Stimulated activated memory B cell treated with anti-CD40 and anti-IgM and Interleukin-4, amounts not matched to agents 10 μg/mL and 1 μg/mL and 100 μg/mL, for 72 hours (primary cell): ENCODE measurements around the gene MECR.
A peak's percentile ranks its signal among the peaks of the same experiment; 100 is the strongest.
"Not testable (repeated sequence)": the region's sequence is repeated elsewhere in the genome, so short reads cannot be mapped to it uniquely, and the experiment has no call there.

Experiments
- ATAC-seq: fragments of 150-1000 bp; cut with Tn5 transposase; 2 replicates; pipeline ENCODE4 v1.10.0; 2021
- H3K27ac Mint-ChIP-seq: one replicate; pipeline ENCODE4 v1.8.0; 2022; ENCODE audit warnings: mild to moderate bottlenecking, mixed read lengths
- H3K27me3 Mint-ChIP-seq: one replicate; pipeline ENCODE4 v1.8.0; 2022; ENCODE audit warnings: mixed read lengths
- H3K36me3 Mint-ChIP-seq: one replicate; pipeline ENCODE4 v1.8.0; 2022; ENCODE audit warnings: mixed read lengths
- H3K4me1 Mint-ChIP-seq: one replicate; pipeline ENCODE4 v1.8.0; 2022; ENCODE audit warnings: mixed read lengths
- H3K4me3 Mint-ChIP-seq: one replicate; pipeline ENCODE4 v1.8.0; 2022; ENCODE audit warnings: mild to moderate bottlenecking, moderate library complexity, mixed read lengths
- H3K9me3 Mint-ChIP-seq: one replicate; pipeline ENCODE4 v1.8.0; 2022; ENCODE audit warnings: mixed read lengths

MECR gene

DNA sequence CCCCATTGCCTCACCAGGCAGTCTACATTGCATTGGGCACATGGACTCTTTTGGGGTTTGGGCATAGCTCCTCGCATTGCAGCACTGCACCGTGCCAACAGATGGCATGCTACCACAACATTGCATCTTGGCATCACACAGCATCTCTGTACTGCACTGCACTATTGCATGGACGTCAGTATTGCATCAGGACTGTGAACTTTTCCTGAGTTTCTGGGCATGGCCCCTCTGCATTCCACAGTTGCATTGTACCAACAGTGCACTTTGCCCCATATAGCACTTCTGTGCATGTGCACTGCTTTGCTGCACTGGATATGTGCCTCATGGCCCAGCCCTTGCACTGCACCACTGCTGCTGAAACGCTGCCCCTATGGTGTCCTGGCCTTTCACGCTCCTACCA lies 15.1 kb upstream of the MECR start:
- Mint-ChIP-seq H3K27me3 (peaks cover 49% of the 10 kb centered on the region), H3K36me3 (no peaks in the 10 kb centered on the region), H3K27ac (no peak overlapping the region), H3K4me3 (no peak overlapping the region), H3K9me3 (no peaks in the 10 kb centered on the region), H3K4me1 (no peaks in the 10 kb centered on the region)
- no peak for ATAC-seq

DNA sequence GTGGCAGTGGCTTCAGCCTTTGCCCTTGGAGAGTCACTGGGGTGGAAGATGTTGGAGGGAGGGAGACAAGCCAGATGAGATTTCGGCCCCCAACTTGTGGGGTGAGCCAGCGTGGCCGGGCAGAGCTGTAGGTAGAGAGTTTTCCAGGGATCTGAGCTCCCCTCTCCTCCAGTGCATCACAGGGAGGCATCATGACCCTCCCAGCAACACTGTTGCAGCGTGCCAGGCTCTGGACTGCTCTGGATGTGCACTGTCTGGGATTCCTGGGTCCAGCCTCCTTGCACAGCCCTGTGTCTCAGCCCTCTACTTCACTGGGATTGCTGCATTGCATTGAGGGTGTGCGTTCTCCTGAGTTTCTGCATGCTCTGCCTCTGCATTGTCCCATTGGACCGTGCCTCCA lies 14.5 kb upstream of the MECR start:
- H3K4me3 Mint-ChIP-seq: no peak overlapping the region
- ATAC-seq: no peak
- H3K27me3 Mint-ChIP-seq: peaks cover 54% of the 10 kb centered on the region
- H3K27ac Mint-ChIP-seq: no peak overlapping the region
- no peaks in the 10 kb centered on the region for H3K4me1 Mint-ChIP-seq
- H3K9me3 Mint-ChIP-seq: no peaks in the 10 kb centered on the region
- H3K36me3 Mint-ChIP-seq: no peaks in the 10 kb centered on the region

DNA sequence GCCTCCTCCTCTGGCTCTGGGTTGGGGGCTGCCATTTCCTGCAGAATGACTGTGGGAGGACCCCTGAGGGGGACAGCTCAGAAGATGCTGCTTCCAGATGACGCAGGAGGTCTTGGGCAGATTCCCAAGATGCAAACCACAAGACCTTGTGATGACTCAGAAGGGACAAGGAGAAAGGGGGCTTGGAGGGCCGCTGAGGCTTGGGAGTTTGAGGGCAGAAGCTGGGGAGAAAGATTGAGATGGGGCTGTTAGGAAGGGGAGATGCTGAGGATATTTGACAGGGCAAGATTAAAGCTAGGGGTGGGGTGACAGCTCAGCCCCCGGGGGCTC lies 13.1 kb upstream of the MECR start:
- Mint-ChIP-seq H3K9me3 (no peaks in the 10 kb centered on the region), H3K36me3 (no peaks in the 10 kb centered on the region), H3K27me3 (peaks cover 54% of the 10 kb centered on the region), H3K27ac (no peak overlapping the region), H3K4me3 (no peak overlapping the region), H3K4me1 (peaks cover 1% of the 10 kb centered on the region)
- ATAC-seq: no peak

GRCh38 chr1:29243023-29243870 lies 12.5 kb upstream of the MECR start:
- Mint-ChIP-seq H3K27ac (no peak overlapping the region), H3K9me3 (no peaks in the 10 kb centered on the region), H3K27me3 (peaks cover 54% of the 10 kb centered on the region), H3K4me3 (no peak overlapping the region), H3K36me3 (no peaks in the 10 kb centered on the region), H3K4me1 (peaks cover 7% of the 10 kb centered on the region)
- no peak for ATAC-seq

DNA sequence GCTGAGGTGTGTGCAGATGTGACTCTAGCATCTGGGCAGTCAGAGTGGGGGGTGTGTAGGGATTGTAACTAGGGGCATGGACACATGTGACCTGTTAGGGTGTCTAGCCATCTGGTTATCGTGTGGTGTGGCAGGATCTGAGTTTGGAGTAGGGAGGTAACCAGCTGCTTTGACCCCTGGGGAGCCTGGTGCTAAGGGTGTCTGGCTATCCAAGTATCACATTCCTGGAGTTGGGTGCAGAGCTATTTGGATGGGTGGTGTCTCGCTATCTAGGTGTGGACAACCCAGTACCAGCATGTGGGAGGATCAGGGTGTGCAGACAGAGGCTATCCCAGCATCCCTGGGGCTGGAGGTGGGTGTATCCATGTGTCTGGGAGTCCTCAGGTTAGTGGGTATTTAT lies 10.3 kb upstream of the MECR start:
- no peak for ATAC-seq
- H3K36me3 Mint-ChIP-seq: no peaks in the 10 kb centered on the region
- H3K27ac Mint-ChIP-seq: no peak overlapping the region
- H3K27me3 Mint-ChIP-seq: peaks cover 54% of the 10 kb centered on the region
- H3K4me1 Mint-ChIP-seq: peaks cover 17% of the 10 kb centered on the region
- no peak overlapping the region for H3K4me3 Mint-ChIP-seq
- H3K9me3 Mint-ChIP-seq: no peaks in the 10 kb centered on the region

DNA sequence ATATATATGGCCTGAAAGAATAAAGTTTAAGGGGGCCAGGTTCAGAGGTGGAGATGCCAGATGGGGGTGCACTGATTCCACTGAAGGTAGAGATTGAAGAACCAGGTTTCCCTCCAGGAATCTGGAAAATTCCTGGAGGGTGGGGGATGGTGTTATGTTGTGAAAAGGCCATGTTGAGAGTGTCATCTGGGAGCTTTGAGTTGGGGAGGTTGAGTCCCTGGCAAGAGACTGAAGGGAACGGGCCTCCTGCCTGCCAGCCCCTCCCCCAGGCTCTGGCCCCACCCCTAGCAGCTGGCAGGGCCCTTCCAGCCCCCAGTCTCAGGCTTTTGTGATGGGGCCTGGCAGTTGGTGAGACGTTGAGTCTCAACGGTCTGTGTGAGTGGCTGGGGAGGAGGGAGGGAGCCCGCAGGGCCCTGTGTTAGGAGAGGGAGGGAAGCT lies 9.7 kb upstream of the MECR start:
- peaks cover 54% of the 10 kb centered on the region for H3K27me3 Mint-ChIP-seq
- no peak overlapping the region for H3K4me3 Mint-ChIP-seq
- H3K36me3 Mint-ChIP-seq: no peaks in the 10 kb centered on the region
- H3K4me1 Mint-ChIP-seq: peaks cover 17% of the 10 kb centered on the region
- H3K9me3 Mint-ChIP-seq: no peaks in the 10 kb centered on the region
- no peak overlapping the region for H3K27ac Mint-ChIP-seq
- no peak for ATAC-seq

- no peak overlapping the region for H3K27ac Mint-ChIP-seq
- ATAC-seq: no peak
- no peak overlapping the region for H3K4me3 Mint-ChIP-seq
- H3K27me3 Mint-ChIP-seq: peaks cover 63% of the 10 kb centered on the region
- H3K4me1 Mint-ChIP-seq: peaks cover 17% of the 10 kb centered on the region
- no peaks in the 10 kb centered on the region for H3K36me3 Mint-ChIP-seq
- H3K9me3 Mint-ChIP-seq: no peaks in the 10 kb centered on the region
Measured at GRCh38 chr1:29239142-29239541, 8.4 kb upstream of the MECR start.

DNA sequence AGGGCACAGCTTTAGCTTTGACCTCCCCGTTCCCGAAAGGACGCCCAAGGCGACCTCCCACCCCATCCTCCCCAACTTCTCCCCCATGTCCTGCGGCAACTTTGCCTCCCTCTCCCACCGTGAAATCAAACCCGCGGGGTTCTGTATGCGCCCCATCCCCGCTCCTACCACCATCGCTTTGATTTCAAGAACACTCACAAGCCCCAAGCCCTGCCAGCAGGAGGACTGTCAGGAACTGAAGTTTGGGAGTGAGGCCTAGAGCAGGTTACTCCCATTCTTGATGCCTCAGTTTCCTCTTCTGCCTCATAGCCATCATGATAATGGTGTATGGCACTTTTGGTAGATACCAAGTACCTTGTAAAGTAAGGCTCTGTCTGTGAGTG lies 7.9 kb upstream of the MECR start:
- ATAC-seq: no peak
- Mint-ChIP-seq H3K4me3 (peak overlapping the region; percentile 67), H3K4me1 (peaks cover 17% of the 10 kb centered on the region), H3K36me3 (no peaks in the 10 kb centered on the region), H3K27me3 (peaks cover 68% of the 10 kb centered on the region), H3K27ac (no peak overlapping the region), H3K9me3 (no peaks in the 10 kb centered on the region)

GRCh38 chr1:29237852-29238619 lies 7.3 kb upstream of the MECR start:
- peaks cover 71% of the 10 kb centered on the region for H3K27me3 Mint-ChIP-seq
- peak overlapping the region; percentile 65 for H3K4me3 Mint-ChIP-seq
- no peak for ATAC-seq
- H3K27ac Mint-ChIP-seq: no peak overlapping the region
- no peaks in the 10 kb centered on the region for H3K36me3 Mint-ChIP-seq
- H3K4me1 Mint-ChIP-seq: peaks cover 17% of the 10 kb centered on the region
- H3K9me3 Mint-ChIP-seq: no peaks in the 10 kb centered on the region

GRCh38 chr1:29237129-29237821 lies 6.5 kb upstream of the MECR start:
- no peak overlapping the region for H3K27ac Mint-ChIP-seq
- H3K9me3 Mint-ChIP-seq: no peaks in the 10 kb centered on the region
- H3K4me1 Mint-ChIP-seq: peaks cover 17% of the 10 kb centered on the region
- peak overlapping the region; percentile 81 for H3K4me3 Mint-ChIP-seq
- peak; percentile 29 for ATAC-seq
- H3K36me3 Mint-ChIP-seq: no peaks in the 10 kb centered on the region
- peaks cover 71% of the 10 kb centered on the region for H3K27me3 Mint-ChIP-seq

- H3K27me3 Mint-ChIP-seq: peaks cover 70% of the 10 kb centered on the region
- H3K27ac Mint-ChIP-seq: no peak overlapping the region
- no peaks in the 10 kb centered on the region for H3K36me3 Mint-ChIP-seq
Measured at GRCh38 chr1:29236712-29237128, 6.0 kb upstream of the MECR start.

GRCh38 chr1:29235955-29236711 lies 5.4 kb upstream of the MECR start, which contains the start of gene PTPRU:
PTPRU (plus strand) TSS chr1:29236522; CDS start chr1:29236645, 123 bp downstream.
- ATAC-seq: peak; percentile 90
- Mint-ChIP-seq H3K4me1 (peaks cover 21% of the 10 kb centered on the region), H3K27ac (no peak within 1 kb of the TSS), H3K36me3 (no peaks in the 10 kb centered on the region), H3K27me3 (peaks cover 64% of the 10 kb centered on the region), H3K4me3 (peak within 1 kb of the TSS; percentile 81), H3K9me3 (no peaks in the 10 kb centered on the region)

More at GRCh38 chr1:29236712-29237128, 6.0 kb upstream of the MECR start:
- Mint-ChIP-seq H3K4me3 (peak overlapping the region; percentile 81), H3K4me1 (peaks cover 17% of the 10 kb centered on the region), H3K9me3 (no peaks in the 10 kb centered on the region)
- ATAC-seq: no peak

GRCh38 chr1:29234881-29235280 lies 4.1 kb upstream of the MECR start:
- peaks cover 51% of the 10 kb centered on the region for H3K27me3 Mint-ChIP-seq

DNA sequence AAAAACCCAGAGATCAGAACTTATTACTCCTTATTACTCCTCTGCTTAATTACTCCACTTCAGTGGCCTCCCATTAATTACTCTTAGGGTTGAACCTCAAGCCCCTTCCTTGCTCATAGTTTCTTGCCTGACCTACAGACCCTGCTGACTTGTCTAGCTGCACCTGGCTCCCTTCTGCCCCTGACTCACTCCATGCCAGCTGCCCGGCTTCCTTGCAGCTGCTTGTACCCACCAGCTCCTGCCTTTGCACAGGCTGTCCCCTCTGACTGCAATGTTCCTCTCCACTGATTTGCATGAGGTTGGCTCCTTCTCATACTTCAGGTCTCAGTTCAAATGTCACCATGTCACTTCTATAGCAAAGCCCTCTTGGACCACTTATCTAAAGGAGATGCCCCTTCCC lies 3.7 kb upstream of the MECR start:
- H3K9me3 Mint-ChIP-seq: no peaks in the 10 kb centered on the region
- peaks cover 47% of the 10 kb centered on the region for H3K27me3 Mint-ChIP-seq
- H3K36me3 Mint-ChIP-seq: no peaks in the 10 kb centered on the region
- no peak overlapping the region for H3K27ac Mint-ChIP-seq
- H3K4me1 Mint-ChIP-seq: peaks cover 37% of the 10 kb centered on the region
- no peak for ATAC-seq
- H3K4me3 Mint-ChIP-seq: no peak overlapping the region

More at GRCh38 chr1:29234881-29235280, 4.1 kb upstream of the MECR start:
- not testable (repeated sequence) for H3K9me3 Mint-ChIP-seq, H3K27ac Mint-ChIP-seq, ATAC-seq, H3K4me3 Mint-ChIP-seq, H3K36me3 Mint-ChIP-seq
- peaks cover 32% of the 10 kb centered on the region for H3K4me1 Mint-ChIP-seq

- Mint-ChIP-seq H3K27me3 (peaks cover 39% of the 10 kb centered on the region), H3K4me1 (peaks cover 35% of the 10 kb centered on the region), H3K36me3 (no peaks in the 10 kb centered on the region), H3K27ac (no peak overlapping the region), H3K4me3 (no peak overlapping the region), H3K9me3 (no peaks in the 10 kb centered on the region)
- ATAC-seq: no peak
Measured at GRCh38 chr1:29233693-29234092, 3.0 kb upstream of the MECR start.
